Caco-2 (cell line): ENCODE measurements around the gene CDK18. TPM values are rescaled to one million over a fixed set of nuclear protein-coding genes. Genes with fewer than 3 reads are reported as not detected.

Experiments
- BruUV-seq: library from RNA; stranded (reverse); fragments of 400-500 nt; replicated peaks from 2 replicates; lab custom pipeline; 2021; lab: Mats Ljungman, UMichigan
- CTCF ChIA-PET: fragments of 300-600 bp; sonication (Branson Sonifier 250); formaldehyde crosslinking; loops from one replicate; lab custom pipeline; 2022; ENCODE audit warnings: antibody characterized with exemption; lab: Charles Lee
- POLR2A ChIA-PET: fragments of 300-600 bp; sonication (Branson Sonifier 250); formaldehyde crosslinking; loops from one replicate; lab custom pipeline; 2022; ENCODE audit warnings: antibody characterized with exemption; lab: Charles Lee
- DNase-seq, 2 experiments: peaks; one replicate each; pipeline versions ENCODE4 v3.0.0 to v3.0.0-alpha.2; 2020 to 2022
- H3K27me3 ChIP-seq: replicated peaks from 2 replicates; pipeline ENCODE4 v1.6.0; 2011; ENCODE audit warnings: low read length; ENCODE audit not compliant: control insufficient read depth, insufficient read depth
- H3K36me3 ChIP-seq: 2 replicates; pipeline ENCODE4 v1.5.1; 2011; ENCODE audit warnings: low read length; ENCODE audit not compliant: control insufficient read depth, insufficient read depth
- H3K4me1 ChIP-seq: fragments of 250-450 bp; sonication (Bioruptor Pico); 2 replicates; pipeline ENCODE4 v1.5.1; 2020; ENCODE audit warnings: mild to moderate bottlenecking
- H3K4me3 ChIP-seq: 2 replicates; pipeline ENCODE4 v1.5.1; 2011; ENCODE audit warnings: low read depth, mild to moderate bottlenecking, control low read depth, low read length
- H3K9me3 ChIP-seq: fragments of 250-450 bp; sonication (Bioruptor Pico); 2 replicates; pipeline ENCODE4 v1.5.1; 2020; ENCODE audit warnings: mild to moderate bottlenecking, moderate library complexity
- H3K27ac Mint-ChIP-seq: one replicate; pipeline ENCODE4 v1.8.0; 2022; ENCODE audit warnings: mixed read lengths; ENCODE audit not compliant: unreplicated experiment
- H3K27me3 Mint-ChIP-seq: one replicate; pipeline ENCODE4 v1.8.0; 2022; ENCODE audit warnings: mixed read lengths; ENCODE audit not compliant: insufficient read depth, unreplicated experiment
- H3K36me3 Mint-ChIP-seq: one replicate; pipeline ENCODE4 v1.8.0; 2022; ENCODE audit warnings: mild to moderate bottlenecking, mixed read lengths; ENCODE audit not compliant: insufficient read depth, unreplicated experiment
- H3K4me1 Mint-ChIP-seq: one replicate; pipeline ENCODE4 v1.8.0; 2022; ENCODE audit warnings: low read depth, mixed read lengths; ENCODE audit not compliant: unreplicated experiment
- H3K4me3 Mint-ChIP-seq: one replicate; pipeline ENCODE4 v1.8.0; 2022; ENCODE audit warnings: mild to moderate bottlenecking, moderate library complexity, mixed read lengths; ENCODE audit not compliant: unreplicated experiment
- H3K9me3 Mint-ChIP-seq: one replicate; pipeline ENCODE4 v1.8.0; 2022; ENCODE audit warnings: mixed read lengths; ENCODE audit not compliant: unreplicated experiment
- CTCF ChIP-seq, 2 experiments: fragments of 200-600 bp in 1 of 2; IDR thresholded peaks; 1 replicate in 1 of 2; 2 replicates in 1 of 2; pipeline versions ENCODE4 v1.5.1 to v1.8.0; 2011 to 2022; ENCODE audit warnings: antibody characterized with exemption in 1 of 2, control low read depth in 1 of 2, inconsistent platforms in 1 of 2, low read depth in 1 of 2, low read length in 1 of 2, mild to moderate bottlenecking in 1 of 2, moderate library complexity in 1 of 2; ENCODE audit not compliant: insufficient read depth in 1 of 2, severe bottlenecking in 1 of 2, unreplicated experiment in 1 of 2
- intact Hi-C: fragments of 100-400 bp; cut with micrococcal nuclease; formaldehyde crosslinking; loops from one replicate; pipeline ENCODE4 v1.10.0; 2022; ENCODE audit not compliant: unreplicated experiment
- total RNA-seq: library from RNA; stranded (reverse); gene quantifications from 2 replicates; pipeline ENCODE4 v1.2.3, GENCODE V29; 2022

The CDK18 gene
- total RNA-seq, 1 experiment from 2014 or later: 17.0 TPM

- H3K36me3 ChIP-seq: no peaks in the 10 kb centered on the region
- ChIA-PET CTCF (interaction anchor here (2.8 kb wide), 1 partner anchor 26 kb away, joined by 15 read pairs; no protein-coding TSS in a partner anchor), POLR2A (no interaction called here)
- Mint-ChIP-seq H3K27me3 (peaks cover 24% of the 10 kb centered on the region), H3K36me3 (no peaks in the 10 kb centered on the region), H3K27ac (no peak overlapping the region), H3K9me3 (no peaks in the 10 kb centered on the region), H3K4me3 (no peak overlapping the region), H3K4me1 (no peaks in the 10 kb centered on the region)
- H3K4me1 ChIP-seq: no peaks in the 10 kb centered on the region; the same call in 1 of the 2 replicates
- intact Hi-C loops: no loop called here
- H3K27me3 ChIP-seq: peaks cover 1% of the 10 kb centered on the region
- peak; percentile 60 to 72 for DNase-seq
- TF ChIP-seq CTCF (IDR thresholded peaks at IDR 0.05; ENCODE audit: insufficient read depth in 1 of 2, low read depth in 1 of 2, low read length in 1 of 2, severe bottlenecking in 1 of 2, unreplicated experiment in 1 of 2): no peak
- no peak overlapping the region for H3K4me3 ChIP-seq
- BruUV-seq: no TSS peak
- H3K9me3 ChIP-seq: no peaks in the 10 kb centered on the region
Observed at GRCh38 chr1:205458777-205459566, 45.5 kb upstream of the CDK18 start.

- no peak overlapping the region for H3K4me3 Mint-ChIP-seq
- no peaks in the 10 kb centered on the region for H3K9me3 ChIP-seq
- no peaks in the 10 kb centered on the region for H3K9me3 Mint-ChIP-seq
- no peak overlapping the region for H3K27ac Mint-ChIP-seq
- H3K4me1 ChIP-seq: no peaks in the 10 kb centered on the region
- H3K36me3 ChIP-seq: no peaks in the 10 kb centered on the region
- peaks cover 29% of the 10 kb centered on the region for H3K27me3 Mint-ChIP-seq
- TF ChIP-seq CTCF (IDR thresholded peaks at IDR 0.05; ENCODE audit: insufficient read depth in 1 of 2, low read depth in 1 of 2, low read length in 1 of 2, severe bottlenecking in 1 of 2, unreplicated experiment in 1 of 2): no peak
- POLR2A ChIA-PET: no interaction called here
- no peaks in the 10 kb centered on the region for H3K36me3 Mint-ChIP-seq
- H3K4me1 Mint-ChIP-seq: no peaks in the 10 kb centered on the region
- intact Hi-C loops: no loop called here
- no peak for DNase-seq
- no peak overlapping the region for H3K4me3 ChIP-seq
- CTCF ChIA-PET: interaction anchor here (1.5 kb wide), 1 partner anchor 20 kb away, joined by 9 read pairs; no protein-coding TSS in a partner anchor
- BruUV-seq: no TSS peak
- H3K27me3 ChIP-seq: 0 out of 2 replicates have a peak, but pooled peaks cover 1% of the 10 kb centered on the region
Observed at GRCh38 chr1:205465392-205465791, 39.1 kb upstream of the CDK18 start.

GRCh38 chr1:205466595-205467220 is 37.8 kb upstream of the CDK18 start:
- DNase-seq: no peak
- no TSS peak for BruUV-seq
- Histone ChIP-seq H3K27me3 (0 out of 2 replicates have a peak, but pooled peaks cover 1% of the 10 kb centered on the region), H3K4me3 (no peak overlapping the region), H3K36me3 (no peaks in the 10 kb centered on the region), H3K9me3 (no peaks in the 10 kb centered on the region), H3K4me1 (no peaks in the 10 kb centered on the region)
- intact Hi-C loops: no loop called here
- no peak for TF ChIP-seq CTCF (IDR thresholded peaks at IDR 0.05; ENCODE audit: insufficient read depth in 1 of 2, low read depth in 1 of 2, low read length in 1 of 2, severe bottlenecking in 1 of 2, unreplicated experiment in 1 of 2)
- H3K36me3 Mint-ChIP-seq: no peaks in the 10 kb centered on the region
- peaks cover 29% of the 10 kb centered on the region for H3K27me3 Mint-ChIP-seq
- H3K27ac Mint-ChIP-seq: no peak overlapping the region
- no peak overlapping the region for H3K4me3 Mint-ChIP-seq
- no peaks in the 10 kb centered on the region for H3K4me1 Mint-ChIP-seq
- H3K9me3 Mint-ChIP-seq: no peaks in the 10 kb centered on the region
- POLR2A ChIA-PET: no interaction called here
- CTCF ChIA-PET: interaction anchor here (1.5 kb wide), 1 partner anchor 19 kb away, joined by 9 read pairs; no protein-coding TSS in a partner anchor
